Progenitor cell of endocrine pancreas (in vitro differentiated cells): ENCODE data around the gene LPCAT2. TPM values are rescaled to one million over a fixed set of nuclear protein-coding genes. Genes with fewer than 3 reads are reported as not detected.

Experiments
- DNase-seq: peaks from one replicate; pipeline ENCODE4 v3.0.0; 2021; ENCODE audit warnings: low spot score; ENCODE audit not compliant: unreplicated experiment
- H3K27ac Mint-ChIP-seq: 2 replicates; pipeline ENCODE4 v1.8.0; 2021; ENCODE audit warnings: mild to moderate bottlenecking, moderate library complexity, mixed read lengths
- H3K27me3 Mint-ChIP-seq: 2 replicates; pipeline ENCODE4 v1.8.0; 2021; ENCODE audit warnings: mixed read lengths
- H3K36me3 Mint-ChIP-seq: 2 replicates; pipeline ENCODE4 v1.8.0; 2022; ENCODE audit warnings: mixed read lengths; ENCODE audit not compliant: insufficient read depth
- H3K4me1 Mint-ChIP-seq: 2 replicates; pipeline ENCODE4 v1.8.0; 2021; ENCODE audit warnings: low read depth, mixed read lengths
- H3K4me3 Mint-ChIP-seq: 2 replicates; pipeline ENCODE4 v1.8.0; 2021; ENCODE audit warnings: low read depth, mild to moderate bottlenecking, moderate library complexity, mixed read lengths
- H3K9me3 Mint-ChIP-seq: 2 replicates; pipeline ENCODE4 v1.8.0; 2021; ENCODE audit warnings: low read depth, mixed read lengths
- total RNA-seq: library from RNA; stranded (reverse); gene quantifications from 2 replicates; pipeline ENCODE4 v1.2.1, GENCODE V29; 2021
- TF ChIP-seq, protein P1 (sequence below): fragments of 200-600 bp; sonication (generic); IDR thresholded peaks from one replicate; pipeline ENCODE4 v1.5.0; 2021; ENCODE audit warnings: antibody characterized with exemption, mild to moderate bottlenecking; ENCODE audit not compliant: unreplicated experiment

Gene LPCAT2
- total RNA-seq, 1 donor from 2014 or later, result 3.2 TPM

DNA sequence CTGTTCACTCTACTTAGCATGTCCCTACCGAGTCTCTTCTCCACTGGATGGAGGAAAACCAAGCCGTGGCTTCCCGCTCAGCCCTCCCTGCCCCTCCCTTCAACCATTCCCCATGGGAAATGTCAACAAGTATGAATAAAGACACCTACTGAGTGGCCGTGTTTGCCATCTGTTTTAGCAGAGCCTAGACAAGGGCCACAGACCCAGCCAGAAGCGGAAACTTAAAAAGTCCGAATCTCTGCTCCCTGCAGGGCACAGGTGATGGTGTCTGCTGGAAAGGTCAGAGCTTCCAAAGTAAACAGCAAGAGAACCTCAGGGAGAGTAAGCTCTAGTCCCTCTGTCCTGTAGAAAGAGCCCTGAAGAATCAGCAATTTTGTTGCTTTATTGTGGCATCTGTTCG, 2.8 kb upstream of the LPCAT2 start:
- no peak for DNase-seq
- no peaks in the 10 kb centered on the region for H3K36me3 Mint-ChIP-seq
- no peaks in the 10 kb centered on the region for H3K9me3 Mint-ChIP-seq
- no peak overlapping the region for H3K27ac Mint-ChIP-seq
- TF ChIP-seq, protein P1, sequence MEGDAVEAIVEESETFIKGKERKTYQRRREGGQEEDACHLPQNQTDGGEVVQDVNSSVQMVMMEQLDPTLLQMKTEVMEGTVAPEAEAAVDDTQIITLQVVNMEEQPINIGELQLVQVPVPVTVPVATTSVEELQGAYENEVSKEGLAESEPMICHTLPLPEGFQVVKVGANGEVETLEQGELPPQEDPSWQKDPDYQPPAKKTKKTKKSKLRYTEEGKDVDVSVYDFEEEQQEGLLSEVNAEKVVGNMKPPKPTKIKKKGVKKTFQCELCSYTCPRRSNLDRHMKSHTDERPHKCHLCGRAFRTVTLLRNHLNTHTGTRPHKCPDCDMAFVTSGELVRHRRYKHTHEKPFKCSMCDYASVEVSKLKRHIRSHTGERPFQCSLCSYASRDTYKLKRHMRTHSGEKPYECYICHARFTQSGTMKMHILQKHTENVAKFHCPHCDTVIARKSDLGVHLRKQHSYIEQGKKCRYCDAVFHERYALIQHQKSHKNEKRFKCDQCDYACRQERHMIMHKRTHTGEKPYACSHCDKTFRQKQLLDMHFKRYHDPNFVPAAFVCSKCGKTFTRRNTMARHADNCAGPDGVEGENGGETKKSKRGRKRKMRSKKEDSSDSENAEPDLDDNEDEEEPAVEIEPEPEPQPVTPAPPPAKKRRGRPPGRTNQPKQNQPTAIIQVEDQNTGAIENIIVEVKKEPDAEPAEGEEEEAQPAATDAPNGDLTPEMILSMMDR, result no peak
- H3K4me1 Mint-ChIP-seq, result peaks cover 13% of the 10 kb centered on the region
- peaks cover 10% of the 10 kb centered on the region for H3K27me3 Mint-ChIP-seq
- no peak overlapping the region for H3K4me3 Mint-ChIP-seq

DNA sequence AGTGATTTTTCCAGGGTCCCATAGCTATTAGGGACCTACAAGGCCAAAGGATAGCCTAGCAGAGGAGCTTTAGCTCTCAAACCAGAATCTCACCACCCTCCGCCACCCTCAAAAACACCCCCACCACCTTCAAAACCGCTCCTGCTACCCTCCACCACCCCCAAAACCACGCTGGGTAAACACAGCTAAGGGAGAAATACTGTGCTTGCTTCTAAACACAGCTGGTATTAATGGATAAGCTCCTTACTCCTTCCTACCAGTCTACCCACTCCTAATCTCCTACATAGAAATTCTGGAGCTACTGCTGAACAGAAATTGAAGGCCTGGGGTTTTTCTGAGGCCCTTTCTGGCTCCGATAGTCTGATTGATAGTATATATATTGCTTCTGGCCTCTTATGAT, 2.2 kb upstream of the LPCAT2 start:
- Mint-ChIP-seq H3K27ac (no peak overlapping the region), H3K9me3 (no peaks in the 10 kb centered on the region), H3K27me3 (peaks cover 10% of the 10 kb centered on the region), H3K36me3 (no peaks in the 10 kb centered on the region), H3K4me3 (no peak overlapping the region), H3K4me1 (peaks cover 13% of the 10 kb centered on the region)
- TF ChIP-seq, protein P1, result no peak
- DNase-seq, result no peak

DNA sequence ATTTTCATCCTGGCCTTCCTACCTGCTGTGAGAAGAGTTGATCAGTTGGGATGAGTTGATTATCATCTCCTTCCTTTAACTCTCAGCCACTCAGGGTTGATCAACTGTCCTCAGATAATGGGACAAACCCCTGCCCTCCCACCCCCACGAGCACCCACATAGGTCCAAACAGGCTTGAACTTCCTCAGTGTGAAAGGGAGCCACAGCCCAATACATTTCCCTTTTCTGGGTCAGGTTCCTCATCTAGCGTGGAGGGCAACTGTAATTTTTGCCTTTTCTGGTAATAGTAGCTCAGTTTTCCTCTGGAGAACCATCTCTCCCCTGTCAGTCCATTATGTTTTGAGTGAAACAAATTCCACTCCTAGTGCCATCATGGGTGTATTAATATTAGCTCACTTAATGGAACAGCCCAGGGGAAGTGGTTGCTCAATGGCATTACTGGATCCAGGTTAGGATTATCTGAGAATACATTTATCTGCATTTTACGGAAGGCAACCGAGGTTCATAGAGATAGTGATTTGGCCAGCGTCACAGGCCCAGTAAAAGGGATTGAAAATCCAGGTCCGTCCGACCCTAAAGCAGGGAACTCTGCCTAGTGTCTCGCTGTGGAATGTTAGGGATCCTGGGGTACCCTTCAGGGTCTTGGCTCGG, 476 bp upstream of the LPCAT2 start:
- H3K9me3 Mint-ChIP-seq, result peaks cover 12% of the 10 kb centered on the region
- no peak overlapping the region for H3K27ac Mint-ChIP-seq
- TF ChIP-seq, protein P1, result no peak
- peaks cover 10% of the 10 kb centered on the region for H3K27me3 Mint-ChIP-seq
- peaks cover 13% of the 10 kb centered on the region for H3K4me1 Mint-ChIP-seq
- H3K4me3 Mint-ChIP-seq, result peak overlapping the region; percentile 76
- no peak for DNase-seq
- H3K36me3 Mint-ChIP-seq, result peaks cover 9% of the 10 kb centered on the region

DNA sequence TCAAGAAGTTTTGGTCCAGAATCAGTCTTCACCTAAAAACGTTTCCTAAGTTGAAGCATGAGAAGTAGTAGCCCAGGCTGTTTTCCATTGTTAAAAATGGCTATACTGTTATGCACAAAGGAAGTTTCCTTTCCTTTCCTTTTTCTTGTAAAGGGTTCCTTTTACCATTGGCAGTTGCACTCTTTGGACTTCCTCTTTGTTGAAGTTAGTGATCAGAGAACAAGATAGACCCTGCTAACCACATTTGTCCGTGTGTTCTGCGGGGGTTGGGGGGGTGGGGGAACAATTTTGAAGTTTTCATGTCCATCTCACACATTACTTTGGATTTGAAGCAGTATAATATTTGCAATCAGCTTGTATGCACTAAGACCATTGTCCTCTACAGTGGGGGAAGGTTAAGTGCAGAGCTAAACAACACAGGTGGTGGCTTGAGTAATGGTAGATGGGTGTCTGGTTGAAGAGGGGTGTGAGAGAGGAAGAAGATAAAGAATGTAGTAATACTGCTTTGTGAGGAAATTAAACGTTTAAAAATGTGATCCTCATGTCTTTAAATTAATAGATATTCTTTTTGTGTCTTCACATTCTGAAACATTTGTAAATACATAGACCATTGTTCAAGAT, 1.4 kb downstream of the LPCAT2 start:
- Mint-ChIP-seq H3K27me3 (peaks cover 10% of the 10 kb centered on the region), H3K9me3 (peaks cover 20% of the 10 kb centered on the region), H3K4me3 (peak overlapping the region; percentile 76), H3K27ac (no peak overlapping the region), H3K4me1 (peaks cover 13% of the 10 kb centered on the region), H3K36me3 (peaks cover 9% of the 10 kb centered on the region)
- no peak for DNase-seq
- TF ChIP-seq, protein P1, result no peak

DNA sequence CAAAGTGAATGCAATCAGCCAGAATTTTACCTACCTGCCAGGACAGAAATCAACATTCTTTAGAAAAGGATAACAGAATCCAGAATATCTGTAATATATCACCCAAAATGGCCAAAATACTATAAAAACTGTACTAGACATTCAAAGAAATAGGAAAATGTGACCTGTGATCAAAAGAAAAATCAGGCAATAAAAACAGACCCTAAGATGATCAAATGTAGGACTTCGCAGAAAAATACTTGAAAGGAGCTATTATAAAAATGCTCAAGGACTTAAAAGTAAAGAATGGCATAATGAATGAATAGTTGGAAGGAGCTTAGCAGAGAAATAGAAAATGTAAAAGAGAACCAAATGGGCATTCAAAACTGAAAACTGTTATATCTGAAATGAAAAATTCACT, 4.1 kb downstream of the LPCAT2 start:
- Mint-ChIP-seq H3K4me3 (no peak overlapping the region), H3K27me3 (peaks cover 10% of the 10 kb centered on the region), H3K36me3 (peaks cover 12% of the 10 kb centered on the region), H3K9me3 (peaks cover 35% of the 10 kb centered on the region), H3K4me1 (peaks cover 5% of the 10 kb centered on the region), H3K27ac (no peak overlapping the region)
- TF ChIP-seq, protein P1, result no peak
- no peak for DNase-seq
